RPMI8226 (cell line): ENCODE data around the gene HSF2.
A peak's percentile ranks its signal among the peaks of the same experiment; 100 is the strongest.

Experiments
- DNase-seq: peaks from one replicate; pipeline ENCODE4 v3.0.0-alpha.2; 2015

Gene HSF2

GRCh38 chr6:122400121-122400450 is 634 bp downstream of the HSF2 start:
- DNase-seq = peak; percentile 14

GRCh38 chr6:122400462-122401089 is 1.1 kb downstream of the HSF2 start:
- no peak for DNase-seq

- DNase-seq = no peak
Observed at GRCh38 chr6:122401104-122401503, 1.7 kb downstream of the HSF2 start.

GRCh38 chr6:122404444-122404843 is 5.0 kb downstream of the HSF2 start:
- no peak for DNase-seq

- no peak for DNase-seq
Observed at GRCh38 chr6:122405417-122405816, 6.0 kb downstream of the HSF2 start.

GRCh38 chr6:122406187-122406586 is 6.7 kb downstream of the HSF2 start:
- DNase-seq = no peak

GRCh38 chr6:122407712-122408111 is 8.3 kb downstream of the HSF2 start:
- no peak for DNase-seq

GRCh38 chr6:122408240-122408639 is 8.8 kb downstream of the HSF2 start:
- DNase-seq = no peak

GRCh38 chr6:122408702-122409458 is 9.4 kb downstream of the HSF2 start:
- DNase-seq = no peak

- no peak for DNase-seq
Observed at GRCh38 chr6:122412001-122412400, 12.5 kb downstream of the HSF2 start.

- DNase-seq = no peak
Observed at GRCh38 chr6:122416825-122417224, 17.4 kb downstream of the HSF2 start.

GRCh38 chr6:122422003-122422402 is 22.6 kb downstream of the HSF2 start:
- no peak for DNase-seq

GRCh38 chr6:122422614-122423267 is 23.3 kb downstream of the HSF2 start:
- no peak for DNase-seq

GRCh38 chr6:122423734-122424133 is 24.3 kb downstream of the HSF2 start:
- DNase-seq = no peak

- no peak for DNase-seq
Observed at GRCh38 chr6:122426597-122426996, 27.1 kb downstream of the HSF2 start.

- DNase-seq = no peak
Observed at GRCh38 chr6:122428781-122429180, 29.3 kb downstream of the HSF2 start.

GRCh38 chr6:122429323-122429722 is 29.9 kb downstream of the HSF2 start:
- DNase-seq = no peak

- no peak for DNase-seq
Observed at GRCh38 chr6:122431780-122432179, 32.3 kb downstream of the HSF2 start.

GRCh38 chr6:122432816-122433215 is 33.4 kb downstream of the HSF2 start:
- no peak for DNase-seq

- DNase-seq = no peak
Observed at GRCh38 chr6:122438975-122439374, 39.5 kb downstream of the HSF2 start.

GRCh38 chr6:122445274-122445673 is 45.8 kb downstream of the HSF2 start:
- no peak for DNase-seq

- no peak for DNase-seq
Observed at GRCh38 chr6:122449069-122449468, 49.6 kb downstream of the HSF2 start.

- no peak for DNase-seq
Observed at GRCh38 chr6:122452509-122452908, 53.1 kb downstream of the HSF2 start.

GRCh38 chr6:122454673-122455072 is 55.2 kb downstream of the HSF2 start:
- no peak for DNase-seq
